GM12865 (cell line): Measurements from ENCODE around the gene INPP5A.

Experiments used
- DNase-seq: peaks from one replicate; pipeline ENCODE4 v3.0.0; 2010; ENCODE audit warnings: low read depth
- H3K4me3 ChIP-seq: 2 replicates; pipeline ENCODE4 v1.5.1; 2011; ENCODE audit warnings: mild to moderate bottlenecking, low read depth, low read length, control low read depth
- CTCF ChIP-seq: IDR thresholded peaks from 2 replicates; pipeline ENCODE4 v1.5.1; 2011; ENCODE audit warnings: low read length, control low read depth, low read depth, inconsistent platforms; ENCODE audit not compliant: insufficient read depth; ENCODE audit errors: missing control alignments

INPP5A gene

GRCh38 chr10:132710746-132711612 is 173.4 kb downstream of the INPP5A start:
- no peak for TF ChIP-seq CTCF
- no peak overlapping the region for H3K4me3 ChIP-seq
- no peak for DNase-seq

- H3K4me3 ChIP-seq, result no peak overlapping the region
- DNase-seq, result no peak
- no peak for TF ChIP-seq CTCF
Measured at GRCh38 chr10:132711613-132712121, 174.1 kb downstream of the INPP5A start.

- no peak for DNase-seq
- TF ChIP-seq CTCF, result no peak
- H3K4me3 ChIP-seq, result no peak overlapping the region
Measured at GRCh38 chr10:132712291-132712690, 174.7 kb downstream of the INPP5A start.

GRCh38 chr10:132712743-132713142 is 175.2 kb downstream of the INPP5A start:
- TF ChIP-seq CTCF, result no peak

GRCh38 chr10:132713421-132714095 is 176.0 kb downstream of the INPP5A start:
- DNase-seq, result no peak
- TF ChIP-seq CTCF, result no peak
- H3K4me3 ChIP-seq, result no peak overlapping the region

More at GRCh38 chr10:132712743-132713142, 175.2 kb downstream of the INPP5A start:
- no peak for DNase-seq
- no peak overlapping the region for H3K4me3 ChIP-seq

- no peak for DNase-seq
- no peak overlapping the region for H3K4me3 ChIP-seq
- TF ChIP-seq CTCF, result no peak
Measured at GRCh38 chr10:132714096-132714985, 176.8 kb downstream of the INPP5A start.
